Panc1 (cell line): ENCODE measurements around the gene WDR26.

Experiments used
- CTCF ChIP-seq: fragments of 450-650 bp; IDR thresholded peaks from 2 replicates; pipeline ENCODE4 v1.5.1; 2017; ENCODE audit warnings: mild to moderate bottlenecking
- POLR2AphosphoS5 ChIP-seq: IDR thresholded peaks from 2 replicates; pipeline ENCODE4 v1.6.1; 2012; ENCODE audit warnings: mild to moderate bottlenecking, low read depth, low read length, moderate library complexity
- SIN3A ChIP-seq: IDR thresholded peaks from 2 replicates; pipeline ENCODE4 v1.6.1; 2012; ENCODE audit warnings: low read depth, mild to moderate bottlenecking, low read length, moderate library complexity, borderline replicate concordance; ENCODE audit not compliant: insufficient read depth
- TF ChIP-seq, protein P1 (sequence below), 2 experiments: IDR thresholded peaks; 2 replicates each; pipeline ENCODE4 v1.6.1; 2011 to 2012; ENCODE audit warnings: low read depth in 2 of 2, control low read depth in 1 of 2, low read length in 1 of 2, mild to moderate bottlenecking in 1 of 2, moderate library complexity in 1 of 2; ENCODE audit not compliant: insufficient read depth in 1 of 2

- no peak for TF ChIP-seq CTCF
- TF ChIP-seq SIN3A: no peak
- TF ChIP-seq, protein P1, sequence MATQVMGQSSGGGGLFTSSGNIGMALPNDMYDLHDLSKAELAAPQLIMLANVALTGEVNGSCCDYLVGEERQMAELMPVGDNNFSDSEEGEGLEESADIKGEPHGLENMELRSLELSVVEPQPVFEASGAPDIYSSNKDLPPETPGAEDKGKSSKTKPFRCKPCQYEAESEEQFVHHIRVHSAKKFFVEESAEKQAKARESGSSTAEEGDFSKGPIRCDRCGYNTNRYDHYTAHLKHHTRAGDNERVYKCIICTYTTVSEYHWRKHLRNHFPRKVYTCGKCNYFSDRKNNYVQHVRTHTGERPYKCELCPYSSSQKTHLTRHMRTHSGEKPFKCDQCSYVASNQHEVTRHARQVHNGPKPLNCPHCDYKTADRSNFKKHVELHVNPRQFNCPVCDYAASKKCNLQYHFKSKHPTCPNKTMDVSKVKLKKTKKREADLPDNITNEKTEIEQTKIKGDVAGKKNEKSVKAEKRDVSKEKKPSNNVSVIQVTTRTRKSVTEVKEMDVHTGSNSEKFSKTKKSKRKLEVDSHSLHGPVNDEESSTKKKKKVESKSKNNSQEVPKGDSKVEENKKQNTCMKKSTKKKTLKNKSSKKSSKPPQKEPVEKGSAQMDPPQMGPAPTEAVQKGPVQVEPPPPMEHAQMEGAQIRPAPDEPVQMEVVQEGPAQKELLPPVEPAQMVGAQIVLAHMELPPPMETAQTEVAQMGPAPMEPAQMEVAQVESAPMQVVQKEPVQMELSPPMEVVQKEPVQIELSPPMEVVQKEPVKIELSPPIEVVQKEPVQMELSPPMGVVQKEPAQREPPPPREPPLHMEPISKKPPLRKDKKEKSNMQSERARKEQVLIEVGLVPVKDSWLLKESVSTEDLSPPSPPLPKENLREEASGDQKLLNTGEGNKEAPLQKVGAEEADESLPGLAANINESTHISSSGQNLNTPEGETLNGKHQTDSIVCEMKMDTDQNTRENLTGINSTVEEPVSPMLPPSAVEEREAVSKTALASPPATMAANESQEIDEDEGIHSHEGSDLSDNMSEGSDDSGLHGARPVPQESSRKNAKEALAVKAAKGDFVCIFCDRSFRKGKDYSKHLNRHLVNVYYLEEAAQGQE (IDR thresholded peaks at IDR 0.05; ENCODE audit: insufficient read depth in 1 of 2, low read depth in 2 of 2, low read length in 1 of 2): no peak
- no peak for TF ChIP-seq POLR2AphosphoS5
Measured at GRCh38 chr1:224454402-224455055, 19.9 kb upstream of the WDR26 start.
